GM21381 (cell line): ENCODE results near the gene SORCS2.

ENCODE experiments used
- ATAC-seq: cut with Tn5 transposase; IDR thresholded peaks from one replicate; pipeline ENCODE4 v1.9.1; 2021; ENCODE audit warnings: mild to moderate bottlenecking, moderate library complexity; ENCODE audit not compliant: unreplicated experiment

Gene SORCS2

DNA sequence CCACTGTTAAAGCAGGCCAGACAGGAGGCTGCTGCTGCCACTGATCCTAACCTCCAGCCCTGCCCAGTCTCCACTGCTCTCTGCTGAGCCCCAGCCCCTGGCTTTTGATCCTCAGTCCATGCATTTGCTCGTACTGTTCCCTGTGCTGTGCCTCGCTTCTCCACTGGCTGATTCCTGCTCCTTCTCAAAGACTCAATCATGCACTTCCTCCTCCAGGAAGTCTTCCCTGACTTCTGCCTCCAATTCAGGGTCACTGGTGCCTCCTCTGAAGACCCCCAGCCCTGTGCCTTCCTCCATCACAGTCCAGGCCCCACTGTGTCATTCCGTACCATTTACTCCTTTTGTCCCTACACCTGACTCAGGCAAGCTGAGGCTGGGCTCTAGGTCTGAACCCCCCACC, 473.0 kb downstream of the SORCS2 start:
- ATAC-seq = no peak

DNA sequence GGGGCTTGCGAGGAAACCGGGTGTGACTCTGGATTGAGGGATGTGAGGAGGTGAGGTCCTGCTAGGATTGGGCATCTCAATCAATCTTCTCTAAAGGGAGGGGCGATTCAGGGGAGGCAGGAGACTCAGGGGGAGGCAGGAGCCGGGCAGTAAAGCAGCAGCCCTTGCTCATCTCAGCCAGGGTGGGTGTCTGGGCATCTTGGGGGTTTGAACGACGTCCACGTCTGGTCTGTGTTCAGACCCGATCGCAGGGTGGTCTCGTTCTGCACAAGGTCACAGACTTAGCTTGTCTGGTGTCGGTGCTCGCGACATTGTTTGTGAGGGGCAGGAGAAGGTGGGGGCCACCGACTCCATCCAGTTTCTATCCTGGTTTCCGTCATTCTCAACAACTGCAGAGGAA, 473.7 kb downstream of the SORCS2 start:
- no peak for ATAC-seq

DNA sequence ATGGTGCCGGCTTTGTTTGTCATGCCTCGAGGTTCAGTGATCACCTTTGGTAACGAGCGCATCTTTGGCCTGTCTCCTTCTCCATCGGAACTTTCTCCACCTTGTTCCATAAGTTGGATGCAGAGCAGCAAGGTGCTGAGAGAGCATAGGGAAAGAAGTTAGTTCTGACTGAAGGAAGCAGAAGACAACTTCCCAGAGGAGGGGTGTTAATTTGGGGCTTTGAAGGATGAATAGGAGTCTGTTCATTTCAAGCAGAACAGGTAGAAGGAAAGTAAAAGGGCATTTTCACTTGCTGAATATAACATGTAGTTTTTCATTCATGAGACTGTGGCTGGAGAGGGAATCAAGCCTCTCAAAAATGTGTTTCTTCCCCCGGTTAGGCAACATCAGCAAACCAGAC, 474.4 kb downstream of the SORCS2 start:
- ATAC-seq = no peak

DNA sequence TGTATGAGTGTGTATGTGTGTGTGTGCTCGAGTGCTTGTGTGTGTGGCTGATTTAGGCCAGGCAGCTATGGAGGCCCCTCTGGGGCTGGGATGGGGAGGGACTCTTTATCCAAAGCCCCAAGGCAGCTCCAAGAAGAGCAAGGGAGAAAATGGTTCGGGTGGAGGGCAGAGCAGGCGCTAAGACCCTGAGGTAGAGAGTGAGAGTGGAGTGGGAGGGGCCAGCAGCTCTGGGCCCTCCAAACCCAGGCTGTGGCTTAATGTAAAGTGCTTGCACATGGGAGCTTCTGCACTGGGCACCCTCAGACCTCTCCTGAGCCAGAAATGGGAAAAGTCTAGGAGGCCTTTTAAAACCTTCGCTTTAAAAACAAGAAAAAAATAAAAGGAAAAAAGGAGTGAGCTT, 475.9 kb downstream of the SORCS2 start:
- no peak for ATAC-seq

DNA sequence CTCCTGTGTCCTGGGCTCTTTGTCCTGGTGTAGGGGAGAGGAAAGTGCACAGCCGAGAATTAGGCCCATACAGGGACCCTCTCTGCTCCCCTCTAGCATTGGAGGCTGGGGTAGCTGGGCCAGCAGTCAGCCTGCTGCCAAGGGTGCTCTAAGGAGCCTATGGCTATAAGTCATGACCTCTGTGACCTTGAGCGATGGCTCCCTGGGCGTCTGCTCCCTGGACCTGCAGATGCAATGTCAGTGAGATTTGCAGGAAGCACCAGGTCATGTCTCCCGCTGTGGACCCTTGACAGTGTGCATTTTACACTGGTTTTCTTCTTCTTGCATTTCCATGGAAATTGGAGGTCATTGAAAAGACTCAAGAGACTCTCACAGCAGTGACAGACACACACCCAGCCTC, 476.5 kb downstream of the SORCS2 start:
- no peak for ATAC-seq

DNA sequence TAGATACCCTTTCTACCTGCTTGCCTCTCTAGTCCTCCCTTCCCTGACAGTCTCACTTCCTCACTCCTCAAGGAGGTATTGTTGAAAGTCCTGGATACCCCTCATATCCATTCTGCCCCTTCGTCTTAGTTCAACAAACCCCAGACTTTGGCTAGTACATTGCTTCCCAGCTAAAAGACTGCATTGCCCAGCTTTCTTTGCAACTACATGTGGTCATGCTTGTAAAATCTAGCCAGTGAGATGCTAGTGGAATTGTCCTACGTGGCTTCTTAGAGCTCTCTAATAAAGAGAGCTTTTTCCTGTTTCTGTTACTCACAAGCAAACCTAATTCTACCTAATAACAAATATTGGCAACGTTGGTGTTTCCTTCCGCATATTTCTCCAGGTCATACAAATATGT, 480.3 kb downstream of the SORCS2 start:
- ATAC-seq = no peak

DNA sequence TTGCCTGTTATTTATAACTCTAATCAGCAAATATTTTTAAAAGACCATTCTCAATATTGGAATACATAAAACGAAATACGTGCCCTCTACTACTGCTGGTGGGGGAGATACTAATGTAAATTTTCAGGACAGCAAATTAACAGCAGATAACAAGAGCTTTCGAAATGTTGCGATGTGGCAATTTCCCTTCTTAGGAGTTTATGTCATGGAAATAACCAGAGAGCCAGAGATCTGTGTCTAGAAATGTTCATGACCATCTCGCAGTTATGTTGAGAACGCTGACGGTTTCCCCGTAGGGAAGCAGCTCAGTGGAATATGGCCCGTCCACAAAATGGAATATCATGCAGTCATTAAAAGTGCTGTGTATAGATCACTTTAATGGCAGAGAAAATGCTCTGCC, 480.8 kb downstream of the SORCS2 start:
- ATAC-seq = no peak

DNA sequence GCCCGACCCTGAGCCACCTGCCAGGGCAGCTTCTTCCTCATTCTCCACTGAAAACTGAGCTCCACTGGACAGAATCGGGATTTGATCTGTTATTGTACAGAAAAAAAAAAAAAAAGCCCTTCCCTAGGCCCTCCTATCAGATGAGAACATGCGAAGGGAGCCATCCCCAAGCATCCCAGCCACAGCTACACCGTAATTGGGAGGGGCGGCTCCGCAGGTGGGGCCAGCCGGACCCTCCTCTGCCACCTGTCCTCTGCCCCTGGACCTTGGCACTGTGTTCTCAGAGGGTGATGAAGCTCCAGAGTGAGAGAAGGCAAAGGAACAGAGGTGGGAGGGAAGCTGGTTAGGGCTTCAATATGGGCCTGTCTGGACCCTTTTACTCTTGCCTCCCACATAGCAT, 482.4 kb downstream of the SORCS2 start:
- ATAC-seq = no peak

DNA sequence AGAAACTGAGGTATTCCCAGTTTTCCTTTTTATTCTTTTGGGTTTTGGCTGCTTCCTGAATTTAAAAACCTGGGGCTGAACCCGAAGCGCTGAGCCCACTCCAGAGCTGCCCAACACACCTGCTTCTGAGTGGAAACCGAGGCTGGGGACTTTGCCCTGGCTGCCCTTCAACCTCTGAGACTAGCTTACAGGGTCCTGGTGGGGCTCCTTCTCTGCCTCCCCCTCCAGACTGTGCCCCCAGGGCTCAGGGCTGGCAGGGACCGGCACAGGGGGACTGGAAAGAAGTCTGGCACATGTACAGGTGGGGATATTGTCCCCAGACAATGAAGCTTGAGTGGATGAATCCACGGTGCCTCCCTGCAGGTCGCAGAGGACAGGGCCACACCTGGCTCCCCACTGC, 482.8 kb downstream of the SORCS2 start:
- no peak for ATAC-seq

DNA sequence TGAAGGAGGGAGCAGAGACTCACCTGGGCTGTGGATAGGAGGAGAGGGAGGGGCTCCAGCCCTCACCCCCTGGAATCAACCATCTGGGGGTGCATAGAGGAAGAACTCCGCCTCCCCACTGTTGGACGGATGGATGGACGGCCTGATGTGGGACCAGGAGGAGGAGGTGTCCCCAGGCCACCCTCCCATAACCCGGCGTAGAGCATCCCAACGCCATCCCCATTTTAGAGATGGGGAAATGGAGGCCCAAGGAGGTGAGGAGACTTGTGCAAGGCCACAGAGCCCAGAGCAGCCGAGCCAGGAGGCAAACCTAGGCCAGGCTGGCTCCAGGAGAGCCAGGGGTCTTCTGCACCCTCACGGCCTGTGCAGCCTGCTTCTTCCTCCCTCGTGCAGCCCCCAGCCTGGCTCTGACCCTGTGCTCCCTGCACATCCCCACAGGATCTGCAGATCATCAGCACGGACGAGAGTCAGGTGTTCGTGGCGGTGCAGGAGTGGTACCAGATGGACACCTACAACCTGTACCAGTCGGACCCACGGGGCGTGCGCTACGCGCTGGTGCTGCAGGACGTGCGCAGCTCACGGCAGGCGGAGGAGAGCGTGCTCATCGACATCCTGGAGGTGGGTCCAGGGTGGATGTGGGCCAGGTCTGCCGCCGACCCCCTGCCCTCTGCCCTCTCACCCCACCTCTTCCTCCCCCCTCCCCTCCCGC, 483.4 kb downstream of the SORCS2 start:
- no peak for ATAC-seq

DNA sequence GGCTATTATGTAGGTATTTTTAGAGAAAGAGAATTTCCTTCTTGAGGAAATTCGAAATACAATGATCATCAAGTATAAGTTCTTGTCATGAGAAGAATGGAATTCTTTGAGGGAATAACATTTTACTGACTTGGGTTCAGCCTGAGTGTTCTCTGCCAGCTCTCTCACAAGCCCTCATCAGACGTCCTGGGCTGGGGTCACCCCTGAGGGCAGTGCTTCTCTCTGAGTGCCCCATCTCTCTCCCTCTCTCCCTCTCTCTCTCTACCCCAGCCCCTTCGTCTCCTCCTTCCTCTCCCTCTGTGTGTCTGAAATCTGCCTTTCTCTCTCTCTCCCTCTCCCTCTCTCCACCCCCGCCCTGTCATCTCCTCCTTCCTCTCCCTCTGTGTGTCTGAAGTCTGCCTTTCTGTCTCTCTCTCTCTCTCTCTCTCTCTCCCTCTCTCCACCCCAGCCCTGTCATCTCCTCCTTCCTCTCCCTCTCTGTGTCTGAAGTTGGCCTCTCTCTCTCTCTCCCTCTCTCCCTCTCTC, 484.1 kb downstream of the SORCS2 start:
- ATAC-seq = no peak

DNA sequence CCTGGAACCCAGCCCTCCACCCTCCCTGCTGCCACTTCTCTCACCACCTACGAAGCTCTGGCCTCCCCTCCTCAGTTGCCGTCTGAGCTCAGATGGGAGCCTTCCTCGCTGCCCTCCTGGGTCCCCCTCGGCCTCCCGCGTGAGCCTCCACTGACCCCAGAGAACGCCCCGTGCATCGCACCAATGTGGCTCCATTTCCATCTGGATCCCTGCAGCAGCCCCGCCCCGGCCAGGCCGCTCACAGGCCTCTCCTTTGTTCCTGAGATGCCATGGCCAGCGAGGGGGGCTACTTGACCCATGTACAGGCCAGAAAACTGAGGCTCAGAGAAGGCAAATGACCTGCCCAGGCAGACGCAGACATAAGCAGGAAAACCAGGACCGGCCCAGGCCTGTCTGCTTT, 484.7 kb downstream of the SORCS2 start:
- ATAC-seq = no peak

DNA sequence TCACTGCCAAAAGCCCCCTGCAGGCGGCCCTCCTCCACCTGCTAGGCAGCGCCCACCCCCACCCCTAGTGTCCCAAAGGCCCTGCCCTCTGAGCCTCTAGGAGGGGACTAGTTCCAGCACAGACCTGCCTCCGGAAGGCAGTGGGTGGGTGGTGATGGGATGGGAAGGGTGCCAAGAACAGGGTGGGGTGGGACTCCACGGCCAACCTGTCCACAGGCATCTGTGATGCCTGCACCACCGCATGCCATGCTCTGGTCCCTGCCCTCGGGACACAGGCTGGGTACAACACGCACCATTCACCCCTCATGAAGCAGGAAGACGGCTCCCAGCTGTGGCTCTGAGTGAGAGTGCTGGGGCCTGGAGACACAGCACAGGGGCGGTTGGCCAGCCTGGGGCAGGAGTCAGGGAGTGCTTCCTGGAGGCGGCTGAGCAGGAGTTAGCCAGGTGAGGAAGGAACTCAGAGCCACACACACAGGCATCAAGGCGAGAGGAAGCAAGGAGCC, 485.5 kb downstream of the SORCS2 start:
- no peak for ATAC-seq

DNA sequence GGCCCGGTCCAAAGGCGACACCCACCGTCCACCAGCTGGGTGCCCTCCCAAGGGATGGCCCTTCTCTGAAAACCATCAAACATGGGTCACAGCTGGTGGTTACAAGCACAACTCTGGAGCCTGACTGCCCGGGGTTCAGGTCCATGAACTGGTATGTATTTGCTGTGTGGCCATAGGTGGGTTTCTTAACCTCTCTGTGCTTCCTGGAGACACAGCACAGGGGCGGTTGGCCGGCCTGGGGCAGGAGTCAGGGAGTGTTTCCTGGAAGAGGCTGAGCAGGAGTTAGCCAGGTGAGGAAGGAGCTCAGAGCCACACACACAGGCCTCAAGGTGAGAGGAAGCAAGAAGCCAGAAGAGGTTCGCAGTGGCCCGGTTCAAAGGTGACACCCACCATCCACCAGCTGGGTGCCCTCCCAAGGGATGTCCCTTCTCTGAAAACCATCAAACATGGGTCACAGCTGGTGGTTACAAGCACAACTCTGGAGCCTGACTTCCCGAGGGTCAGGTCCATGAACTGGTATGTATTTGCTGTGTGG, 486.0 kb downstream of the SORCS2 start:
- ATAC-seq = no peak

DNA sequence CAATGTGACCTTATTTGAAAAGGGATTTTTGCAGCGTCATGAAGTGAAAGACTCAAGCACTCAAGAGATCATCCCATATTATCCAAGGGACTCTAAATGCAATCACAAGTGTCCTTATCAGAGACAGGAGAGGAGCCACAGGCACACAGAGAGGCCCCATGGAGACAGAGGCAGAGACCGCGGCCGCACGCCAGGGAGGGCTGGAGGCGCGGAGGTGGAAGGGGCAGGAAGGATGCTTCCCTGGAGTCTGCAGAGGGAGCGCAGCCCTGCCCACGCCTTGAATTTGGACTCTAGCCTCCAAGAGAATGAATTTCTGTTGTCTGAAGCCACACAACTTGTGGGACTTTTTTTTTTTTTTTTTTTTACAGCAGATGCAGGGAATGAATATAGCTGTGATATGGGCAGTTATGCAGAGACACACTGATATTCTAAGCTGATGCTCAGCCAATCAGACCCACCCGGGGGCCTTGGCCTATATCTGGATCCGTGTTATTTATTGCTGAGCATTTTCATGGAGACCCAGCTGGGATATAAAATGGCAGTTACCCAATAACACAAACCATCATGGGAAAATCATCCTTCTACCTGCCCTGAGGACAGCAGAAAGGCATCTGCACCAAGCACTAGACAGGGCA, 487.2 kb downstream of the SORCS2 start:
- ATAC-seq = no peak

DNA sequence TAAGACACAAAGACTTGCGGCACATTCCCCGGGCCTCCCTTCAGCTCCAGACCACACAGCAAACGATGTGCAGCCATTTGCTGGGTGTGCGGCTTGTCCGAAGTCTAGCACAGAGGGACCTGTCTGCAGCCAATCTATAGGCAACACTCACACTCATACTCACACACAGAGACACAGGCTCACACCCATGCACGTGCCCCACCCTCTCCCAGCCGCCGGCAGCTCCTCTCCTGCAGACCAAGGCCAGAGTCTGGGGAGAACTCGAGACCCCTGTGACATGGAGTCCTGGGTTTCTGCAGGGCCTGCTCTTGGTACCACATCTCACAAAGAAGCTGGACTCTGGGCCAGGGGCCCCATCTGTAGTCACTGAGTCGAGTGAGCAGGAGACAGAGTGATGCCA, 487.8 kb downstream of the SORCS2 start:
- ATAC-seq = no peak

DNA sequence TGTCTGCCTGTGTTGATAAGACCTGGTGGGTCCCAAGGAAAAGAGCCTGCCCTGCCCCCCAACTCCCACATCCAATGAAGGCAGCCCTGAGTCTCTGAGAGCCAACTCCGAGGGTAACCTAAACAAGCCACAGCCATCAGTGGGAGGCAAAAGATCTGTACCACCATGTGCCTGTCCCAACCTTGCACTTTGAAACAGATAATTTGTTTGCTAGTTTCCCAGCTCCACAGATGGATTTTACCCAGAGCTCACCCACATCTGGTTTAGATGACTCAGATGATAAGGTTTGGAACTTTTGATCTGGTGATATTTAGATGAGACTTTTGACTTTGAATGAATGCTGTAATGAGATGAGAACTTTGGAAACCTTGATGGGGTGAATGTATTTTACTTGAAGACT, 488.4 kb downstream of the SORCS2 start:
- no peak for ATAC-seq

DNA sequence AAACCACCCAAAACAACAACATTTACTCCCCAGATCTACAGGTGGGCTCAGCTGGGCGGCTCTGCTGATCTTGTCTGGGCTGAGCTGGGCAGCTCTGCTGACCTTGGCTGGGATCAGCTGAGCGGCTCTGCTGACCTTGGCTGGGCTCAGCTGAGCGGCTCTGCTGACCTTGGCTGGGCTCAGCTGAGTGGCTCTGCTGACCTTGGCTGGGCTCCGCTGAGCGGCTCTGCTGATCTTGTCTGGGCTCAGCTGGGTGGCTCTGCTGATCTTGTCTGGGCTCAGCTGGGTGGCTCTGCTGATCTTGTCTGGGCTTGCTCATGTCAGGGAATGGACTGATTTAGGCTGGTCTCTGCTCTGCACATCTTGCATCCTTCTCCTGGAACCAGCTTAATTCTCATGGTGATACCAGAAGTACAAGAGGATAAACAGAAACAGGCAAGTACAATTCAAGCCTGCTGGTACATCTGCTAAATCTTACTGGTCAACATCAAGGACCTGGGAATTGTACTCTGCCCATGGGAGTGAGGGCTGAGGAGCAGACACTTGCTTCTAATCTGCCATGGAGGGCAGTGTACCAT, 490.9 kb downstream of the SORCS2 start:
- ATAC-seq = no peak

DNA sequence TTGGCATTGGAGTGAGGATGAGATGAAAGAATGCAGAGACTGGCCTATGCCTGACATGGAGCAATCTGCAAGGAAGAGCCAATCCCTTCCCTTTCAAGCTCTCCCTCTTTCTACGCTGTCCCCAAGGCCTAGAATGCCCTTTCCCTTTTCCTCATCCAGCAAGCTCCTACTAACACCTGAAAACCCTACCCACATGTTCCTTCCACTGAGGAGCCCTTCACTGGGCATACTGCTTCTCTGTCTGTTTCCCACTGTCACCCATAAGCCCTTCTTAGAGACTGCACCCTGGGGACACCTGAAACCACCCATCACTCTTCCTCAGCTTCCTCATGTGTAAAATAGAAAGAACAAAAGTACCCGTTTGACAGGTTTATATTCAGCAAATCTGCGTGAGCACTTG, 492.0 kb downstream of the SORCS2 start:
- ATAC-seq = no peak

DNA sequence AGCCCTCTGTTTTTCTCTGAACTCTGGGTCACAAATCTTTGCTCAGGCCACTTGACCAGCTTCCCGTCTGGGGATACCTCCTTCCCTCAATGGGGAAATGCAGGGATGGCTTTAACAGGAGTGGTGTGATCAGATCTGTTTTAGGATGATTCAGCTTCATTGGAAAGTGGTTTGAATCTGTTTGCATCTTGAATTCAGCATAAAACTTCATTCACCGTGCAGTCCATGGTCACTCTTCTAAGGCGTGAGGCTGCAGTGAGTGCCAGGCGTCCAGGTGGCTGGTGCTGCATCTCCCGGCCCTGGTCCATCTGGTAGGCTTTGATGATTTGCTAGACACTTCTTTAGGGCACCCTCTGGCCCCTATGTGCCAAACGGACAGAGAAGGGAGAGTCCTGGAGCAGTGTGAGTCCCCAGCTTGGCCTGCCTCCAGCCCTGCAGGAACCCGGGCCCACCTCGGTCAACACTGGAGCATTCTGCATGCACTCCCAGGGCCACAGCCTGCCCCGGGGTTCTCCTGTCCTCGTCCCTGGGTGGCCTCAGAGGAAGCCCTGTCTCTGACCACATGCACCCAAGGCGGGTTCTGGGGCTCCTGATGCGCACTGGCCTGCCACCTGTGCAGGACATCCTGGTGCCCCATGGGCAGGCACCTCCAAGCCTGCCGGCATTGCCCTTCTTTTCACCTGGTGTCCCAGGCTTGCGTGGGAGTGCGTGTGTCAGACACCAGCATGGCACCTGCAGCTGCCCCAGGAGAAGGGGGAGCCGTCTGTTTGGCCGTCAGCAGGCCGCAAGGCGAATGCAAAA, 493.9 kb downstream of the SORCS2 start:
- ATAC-seq = no peak

DNA sequence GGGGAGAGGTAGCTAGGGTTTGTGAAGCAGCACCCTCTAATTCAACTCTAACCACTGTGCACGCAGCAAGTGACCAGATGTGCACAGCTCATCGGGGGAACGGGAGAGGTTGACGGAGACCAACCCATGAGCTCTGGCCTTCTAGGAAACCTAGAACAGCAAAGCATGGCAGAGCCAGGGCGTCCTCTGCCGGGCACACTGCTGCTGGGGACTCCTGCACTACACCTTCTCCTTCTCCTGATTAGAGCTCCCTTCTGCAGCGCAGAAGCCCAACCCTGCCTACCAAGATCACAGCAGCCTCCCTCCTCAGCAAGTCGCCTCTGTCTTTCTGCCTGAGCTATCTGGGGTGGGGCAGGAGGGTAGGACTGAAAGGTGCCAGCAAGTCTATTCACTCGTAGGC, 494.7 kb downstream of the SORCS2 start:
- ATAC-seq = no peak
